Measurements from ENCODE around the gene SNX21.
"Not testable (repeated sequence)": the region's sequence is repeated elsewhere in the genome, so short reads cannot be mapped to it uniquely, and the experiment has no call there.

SNX21 gene

GRCh38 chr20:45833030-45833882 is at the start of gene SNX21:
TSS of gene SNX21 (plus strand) at chr20:45833799. CDS start at chr20:45833920, 121 bp downstream.
- H3K4me1 Mint-ChIP-seq (ENCODE audit: low read depth): peaks cover 10% of the 10 kb centered on the region
- H3K4me3 Mint-ChIP-seq: peak within 1 kb of the TSS; percentile 91
- no peaks in the 10 kb centered on the region for H3K27me3 Mint-ChIP-seq
- H3K27ac Mint-ChIP-seq: peak within 1 kb of the TSS; percentile 78
- H3K9me3 Mint-ChIP-seq (ENCODE audit: low read depth): no peaks in the 10 kb centered on the region
- no peaks in the 10 kb centered on the region for H3K36me3 Mint-ChIP-seq

DNA sequence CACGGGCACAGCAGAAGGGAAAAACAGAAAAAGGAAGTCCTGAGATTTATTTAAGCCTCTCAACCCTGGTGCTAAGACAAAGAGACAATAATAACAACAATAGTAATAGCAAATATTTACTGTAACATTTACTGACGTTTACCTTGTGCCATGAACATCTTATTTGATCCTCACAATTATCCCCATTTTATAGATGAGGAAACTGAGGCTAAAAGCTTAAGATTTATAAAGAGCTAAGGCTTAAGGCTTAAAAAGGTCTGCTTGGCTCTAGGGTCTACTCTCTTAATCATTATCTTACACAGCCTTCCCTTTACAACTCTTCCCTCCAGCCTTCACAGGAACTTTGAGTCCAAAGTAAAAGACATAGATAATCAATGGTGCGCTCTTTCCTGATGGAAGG is 45.2 kb upstream of the SNX21 start:
- Mint-ChIP-seq H3K27ac (no peak overlapping the region), H3K4me3 (no peak overlapping the region), H3K27me3 (no peaks in the 10 kb centered on the region), H3K4me1 (ENCODE audit: low read depth) (peaks cover 11% of the 10 kb centered on the region), H3K9me3 (ENCODE audit: low read depth) (no peaks in the 10 kb centered on the region), H3K36me3 (no peaks in the 10 kb centered on the region)

GRCh38 chr20:45792317-45793118 is 41.1 kb upstream of the SNX21 start:
- Mint-ChIP-seq H3K27me3 (no peaks in the 10 kb centered on the region), H3K4me3 (peak overlapping the region; percentile 96), H3K27ac (peak overlapping the region; percentile 85), H3K4me1 (ENCODE audit: low read depth) (peaks cover 11% of the 10 kb centered on the region), H3K9me3 (ENCODE audit: low read depth) (no peaks in the 10 kb centered on the region), H3K36me3 (no peaks in the 10 kb centered on the region)

DNA sequence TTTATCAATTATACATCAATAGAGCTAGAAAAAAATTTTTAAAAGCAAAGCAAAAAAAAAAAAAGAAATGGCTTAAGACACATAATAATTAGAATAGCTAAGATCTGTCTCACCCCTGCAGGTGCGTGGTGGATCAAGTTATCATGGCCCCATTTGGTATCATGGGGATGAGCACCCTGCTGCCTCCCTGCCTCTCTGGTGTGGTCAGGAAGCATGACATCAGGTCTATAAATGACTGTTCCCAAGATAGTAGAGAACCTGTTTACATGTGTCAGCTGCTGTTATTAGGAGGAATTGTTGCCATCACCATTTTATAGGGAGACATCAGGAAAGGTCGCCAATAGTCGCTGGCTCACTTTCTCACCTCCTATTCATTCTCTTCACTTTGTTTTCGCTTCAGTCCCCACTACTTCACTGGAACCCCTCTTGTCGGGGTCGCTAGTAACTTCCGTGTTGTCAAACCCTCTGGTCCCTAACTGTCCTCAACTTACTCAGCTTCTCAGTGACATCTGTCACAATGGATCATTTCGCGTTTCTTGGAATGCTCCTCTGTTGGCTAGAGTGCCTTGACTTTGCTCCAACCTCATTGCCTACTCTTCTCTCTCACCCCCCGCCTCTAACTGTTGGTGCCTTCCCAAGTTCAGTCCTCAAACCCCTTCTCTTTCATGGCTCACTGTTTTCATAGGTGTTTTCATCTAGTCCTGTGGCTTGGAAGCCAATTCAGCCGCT is 37.1 kb upstream of the SNX21 start:
- no peak overlapping the region for H3K27ac Mint-ChIP-seq

GRCh38 chr20:45797510-45797909 is 36.1 kb upstream of the SNX21 start:
- not testable (repeated sequence) for H3K36me3 Mint-ChIP-seq; H3K9me3 Mint-ChIP-seq (ENCODE audit: low read depth); H3K27me3 Mint-ChIP-seq; H3K4me3 Mint-ChIP-seq; H3K27ac Mint-ChIP-seq
- peaks cover 10% of the 10 kb centered on the region for H3K4me1 Mint-ChIP-seq (ENCODE audit: low read depth)

More for the DNA sequence above, 37.1 kb upstream of the SNX21 start:
- Mint-ChIP-seq H3K4me1 (ENCODE audit: low read depth) (peaks cover 13% of the 10 kb centered on the region), H3K36me3 (no peaks in the 10 kb centered on the region), H3K27me3 (no peaks in the 10 kb centered on the region), H3K4me3 (no peak overlapping the region), H3K9me3 (ENCODE audit: low read depth) (no peaks in the 10 kb centered on the region)

DNA sequence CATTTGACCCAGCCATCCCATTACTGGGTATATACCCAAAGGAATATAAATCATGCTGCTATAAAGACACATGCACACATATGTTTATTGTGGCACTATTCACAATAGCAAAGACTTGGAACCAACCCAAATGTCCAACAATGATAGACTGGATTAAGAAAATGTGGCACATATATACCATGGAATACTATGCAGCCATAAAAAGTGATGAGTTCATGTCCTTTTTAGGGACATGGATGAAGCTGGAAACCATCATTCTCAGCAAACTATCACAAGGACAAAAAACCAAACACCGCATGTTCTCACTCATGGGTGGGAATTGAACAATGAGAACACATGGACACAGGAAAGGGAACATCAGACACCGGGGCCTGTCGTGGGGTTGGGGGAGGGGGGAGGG is 35.6 kb upstream of the SNX21 start:
- H3K4me1 Mint-ChIP-seq (ENCODE audit: low read depth); H3K27ac Mint-ChIP-seq; H3K27me3 Mint-ChIP-seq; H3K36me3 Mint-ChIP-seq; H3K9me3 Mint-ChIP-seq (ENCODE audit: low read depth); H3K4me3 Mint-ChIP-seq: not testable (repeated sequence)

GRCh38 chr20:45798935-45799642 is 34.5 kb upstream of the SNX21 start:
- H3K27ac Mint-ChIP-seq: no peak overlapping the region
- peaks cover 3% of the 10 kb centered on the region for H3K36me3 Mint-ChIP-seq

DNA sequence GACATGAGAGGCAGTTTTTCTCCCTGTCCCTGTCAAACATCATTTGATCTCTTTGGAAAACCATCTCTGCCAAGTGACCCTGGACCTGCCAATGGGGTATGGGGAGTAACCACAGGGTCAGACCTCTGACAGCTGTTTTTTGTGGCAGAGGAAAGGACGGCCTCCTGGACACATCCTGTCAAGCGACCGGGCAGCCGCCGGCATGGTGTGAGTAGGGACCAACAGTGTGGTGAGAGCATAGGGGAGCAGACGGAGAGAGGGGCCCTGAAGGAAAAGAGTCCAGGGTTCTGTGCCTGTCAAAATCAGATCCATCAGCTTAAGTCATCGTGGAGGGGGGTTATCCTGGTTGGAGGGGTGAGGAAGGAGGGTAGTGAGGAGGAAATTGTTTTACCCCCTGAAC is 31.7 kb upstream of the SNX21 start:
- H3K4me1 Mint-ChIP-seq (ENCODE audit: low read depth): peaks cover 4% of the 10 kb centered on the region

More at GRCh38 chr20:45798935-45799642, 34.5 kb upstream of the SNX21 start:
- Mint-ChIP-seq H3K4me1 (ENCODE audit: low read depth) (peaks cover 4% of the 10 kb centered on the region), H3K27me3 (no peaks in the 10 kb centered on the region), H3K9me3 (ENCODE audit: low read depth) (no peaks in the 10 kb centered on the region), H3K4me3 (no peak overlapping the region)

DNA sequence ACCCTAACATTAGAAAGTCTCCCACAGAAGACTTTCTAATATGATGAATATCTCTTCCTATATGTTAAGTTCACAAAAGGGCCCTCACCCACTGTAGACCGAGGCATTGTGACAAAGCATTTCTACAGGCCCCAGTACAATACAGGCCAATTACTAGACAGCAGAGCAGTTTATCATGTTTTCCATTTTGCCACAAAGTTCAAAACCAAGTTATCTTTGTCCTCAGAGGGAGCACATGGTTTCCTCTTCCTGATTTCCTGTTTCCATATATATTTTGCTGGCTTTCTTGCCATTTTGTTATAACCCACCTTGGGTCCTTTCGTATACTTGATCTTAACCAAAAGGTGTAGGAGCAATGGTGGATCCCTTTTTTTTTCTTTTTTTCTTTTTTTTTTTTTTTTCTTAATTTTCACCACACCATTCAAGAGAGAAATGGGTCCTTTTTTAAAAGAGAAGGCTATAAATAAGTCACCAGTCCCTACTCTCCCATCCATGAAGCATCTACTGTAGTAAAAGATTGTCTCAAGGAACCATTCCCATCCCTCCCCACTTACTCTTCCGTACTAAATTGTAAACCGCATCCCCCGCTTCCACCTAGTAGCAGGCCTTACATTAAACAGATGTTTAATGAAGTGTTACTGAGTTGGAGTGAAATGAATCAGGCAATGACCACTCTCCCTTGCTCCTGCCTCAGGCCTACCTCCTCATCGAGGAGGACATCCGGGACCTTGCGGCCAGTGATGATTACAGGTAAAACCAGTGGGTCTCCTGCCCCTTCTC is 23.2 kb upstream of the SNX21 start:
- Mint-ChIP-seq H3K9me3 (ENCODE audit: low read depth) (no peaks in the 10 kb centered on the region), H3K4me3 (no peak overlapping the region), H3K27me3 (no peaks in the 10 kb centered on the region), H3K27ac (no peak overlapping the region), H3K4me1 (ENCODE audit: low read depth) (peaks cover 11% of the 10 kb centered on the region), H3K36me3 (peaks cover 10% of the 10 kb centered on the region)

More for the DNA sequence above, 31.7 kb upstream of the SNX21 start:
- Mint-ChIP-seq H3K4me3 (no peak overlapping the region), H3K27ac (no peak overlapping the region), H3K9me3 (ENCODE audit: low read depth) (no peaks in the 10 kb centered on the region), H3K36me3 (peaks cover 5% of the 10 kb centered on the region), H3K27me3 (no peaks in the 10 kb centered on the region)

DNA sequence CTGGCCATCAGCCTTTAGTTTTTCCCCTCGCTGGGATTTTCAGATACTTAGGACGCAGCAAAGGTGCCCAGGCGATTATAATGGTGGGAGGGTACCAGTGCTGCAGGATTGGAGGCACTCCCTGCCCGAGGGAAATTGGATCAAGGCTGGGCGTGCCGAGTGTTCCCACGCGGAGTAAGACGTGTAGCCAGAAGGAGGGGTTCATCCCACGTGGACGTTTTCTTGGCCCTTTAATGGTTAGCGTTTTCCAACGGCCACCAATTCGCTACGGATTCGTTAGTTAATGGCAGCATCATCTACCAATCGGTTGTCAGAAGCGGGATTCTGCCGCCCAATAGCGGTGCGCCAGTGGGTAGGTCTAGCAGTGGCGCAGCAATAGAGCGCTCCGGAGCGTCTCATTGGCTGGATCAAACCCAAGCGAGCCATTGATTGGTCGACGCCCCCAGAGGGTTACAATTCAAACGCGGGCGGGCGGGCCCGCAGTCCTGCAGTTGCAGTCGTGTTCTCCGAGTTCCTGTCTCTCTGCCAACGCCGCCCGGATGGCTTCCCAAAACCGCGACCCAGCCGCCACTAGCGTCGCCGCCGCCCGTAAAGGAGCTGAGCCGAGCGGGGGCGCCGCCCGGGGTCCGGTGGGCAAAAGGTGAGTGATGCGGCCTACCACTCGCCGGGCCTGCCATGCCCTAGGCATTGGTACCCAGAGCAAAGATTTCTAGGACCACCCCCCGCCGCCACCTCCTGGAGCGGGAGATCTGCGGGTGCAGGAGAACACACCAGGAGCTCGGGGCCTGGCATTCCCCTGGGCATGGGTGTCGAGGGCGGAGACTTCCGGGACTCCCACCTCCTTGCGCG is 21.2 kb upstream of the SNX21 start, which contains the start of gene UBE2C:
Gene UBE2C, plus strand, starts transcription at position 488 of the 849 bp plus-strand sequence. Its CDS starts 52 bp downstream, at position 540.
- Mint-ChIP-seq H3K27me3 (no peaks in the 10 kb centered on the region), H3K4me1 (ENCODE audit: low read depth) (peaks cover 11% of the 10 kb centered on the region), H3K4me3 (peak within 1 kb of the TSS; percentile 85), H3K9me3 (ENCODE audit: low read depth) (no peaks in the 10 kb centered on the region), H3K27ac (peak within 1 kb of the TSS; percentile 72), H3K36me3 (peaks cover 12% of the 10 kb centered on the region)

DNA sequence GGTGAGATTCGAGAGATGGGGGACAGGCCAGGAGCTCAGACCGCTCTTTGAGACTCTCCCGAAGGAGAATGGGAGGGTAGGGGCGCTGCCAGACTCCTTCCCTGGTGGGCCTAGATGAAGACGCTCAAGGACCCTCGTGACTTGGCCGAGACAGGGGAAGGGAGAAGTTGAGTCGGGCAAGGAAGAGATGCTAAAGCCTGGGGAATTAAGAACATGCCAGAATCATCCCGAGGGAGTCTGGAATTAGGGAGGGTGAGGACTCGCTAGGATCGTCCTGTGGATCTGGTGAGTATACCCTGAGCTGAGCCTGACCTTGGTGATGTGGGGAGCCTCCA is 20.6 kb upstream of the SNX21 start:
- Mint-ChIP-seq H3K4me3 (peak overlapping the region; percentile 85), H3K9me3 (ENCODE audit: low read depth) (no peaks in the 10 kb centered on the region), H3K27me3 (no peaks in the 10 kb centered on the region), H3K4me1 (ENCODE audit: low read depth) (peaks cover 11% of the 10 kb centered on the region), H3K27ac (no peak overlapping the region), H3K36me3 (peaks cover 12% of the 10 kb centered on the region)

DNA sequence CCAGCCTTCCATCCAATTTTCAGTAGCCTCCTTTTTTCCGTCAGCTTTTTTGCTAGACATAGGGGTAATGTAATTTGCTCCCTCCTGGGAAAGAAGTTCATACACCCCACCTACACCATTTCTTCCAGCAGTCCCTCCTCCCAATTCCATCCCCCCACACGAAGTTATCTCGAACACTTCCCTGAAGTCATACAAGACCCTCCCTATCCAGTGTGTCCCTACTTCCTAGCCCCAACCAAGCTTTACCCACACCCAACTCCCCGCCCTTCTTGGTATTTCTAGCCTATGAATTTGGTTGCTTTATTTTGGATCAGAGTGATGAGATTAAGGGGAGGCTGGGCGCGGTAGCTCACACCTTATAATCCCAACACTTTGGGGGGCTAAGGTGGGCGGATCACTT is 20.1 kb upstream of the SNX21 start:
- Mint-ChIP-seq H3K27ac (no peak overlapping the region), H3K36me3 (peaks cover 12% of the 10 kb centered on the region), H3K27me3 (no peaks in the 10 kb centered on the region), H3K9me3 (ENCODE audit: low read depth) (no peaks in the 10 kb centered on the region), H3K4me3 (peak overlapping the region; percentile 85), H3K4me1 (ENCODE audit: low read depth) (peaks cover 11% of the 10 kb centered on the region)

GRCh38 chr20:45814314-45814713 is 19.3 kb upstream of the SNX21 start:
- Mint-ChIP-seq H3K27ac (no peak overlapping the region), H3K9me3 (ENCODE audit: low read depth) (no peaks in the 10 kb centered on the region), H3K4me3 (no peak overlapping the region), H3K36me3 (peaks cover 10% of the 10 kb centered on the region), H3K4me1 (ENCODE audit: low read depth) (peaks cover 11% of the 10 kb centered on the region), H3K27me3 (no peaks in the 10 kb centered on the region)
